ENCODE data around the gene SMYD3. TPM values are rescaled to one million over a fixed set of nuclear protein-coding genes. Genes with fewer than 3 reads are reported as not detected.

SMYD3 gene
- total RNA-seq, 1 donor from 2014 or later = 80.8 TPM

DNA sequence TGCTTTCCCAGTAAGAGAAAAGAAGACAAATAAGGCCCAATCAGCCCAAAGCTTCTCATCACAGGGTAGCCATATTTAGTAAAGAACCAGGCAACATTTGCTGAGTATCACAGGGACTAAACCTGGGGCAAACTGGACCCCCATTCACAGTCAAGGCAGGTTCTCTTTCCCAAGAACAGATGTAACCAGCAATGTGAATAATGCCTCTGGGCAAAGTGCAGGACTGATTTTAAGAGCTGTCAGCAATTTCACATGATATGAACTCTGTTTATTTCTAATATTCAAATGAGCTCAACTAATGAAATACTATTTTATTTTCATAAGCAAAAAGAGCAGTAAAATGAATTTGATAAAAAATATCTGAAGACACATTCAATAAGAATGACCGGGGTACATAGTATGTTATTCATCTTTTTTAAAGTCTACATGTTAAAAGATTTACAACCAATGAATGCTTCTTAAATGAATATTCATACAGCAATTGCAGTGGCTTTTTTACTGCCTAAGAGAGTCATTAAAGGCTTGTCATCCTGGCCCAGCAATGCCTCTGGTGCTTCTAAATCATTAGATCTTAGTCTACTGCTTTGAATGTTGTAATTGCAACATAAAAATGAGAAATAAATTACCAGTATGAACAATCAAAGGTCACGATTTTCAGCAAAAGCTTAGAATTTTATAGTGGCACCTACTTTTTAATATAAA is 308.8 kb downstream of the SMYD3 start:
- H3K36me3 Mint-ChIP-seq (ENCODE audit: low read depth, unreplicated experiment) = peaks cover 9% of the 10 kb centered on the region
- peaks cover 6% of the 10 kb centered on the region for H3K9me3 Mint-ChIP-seq (ENCODE audit: unreplicated experiment)
- H2AFZ ChIP-seq (ENCODE audit: low read depth, low read length) = no peak overlapping the region
- H3K4me1 ChIP-seq (ENCODE audit: insufficient read depth, low read length) = no peaks in the 10 kb centered on the region
- no peak overlapping the region for H3K27ac ChIP-seq (ENCODE audit: low read depth, low read length)
- no peaks in the 10 kb centered on the region for H3K4me1 Mint-ChIP-seq (ENCODE audit: low read depth, unreplicated experiment)
- H3K4me3 ChIP-seq (ENCODE audit: insufficient read depth, low read depth, low read length) = no peak overlapping the region
- H3K36me3 ChIP-seq (ENCODE audit: insufficient read depth, low read length) = no peaks in the 10 kb centered on the region
- FAIRE-seq = no peak
- TF ChIP-seq, protein P1, sequence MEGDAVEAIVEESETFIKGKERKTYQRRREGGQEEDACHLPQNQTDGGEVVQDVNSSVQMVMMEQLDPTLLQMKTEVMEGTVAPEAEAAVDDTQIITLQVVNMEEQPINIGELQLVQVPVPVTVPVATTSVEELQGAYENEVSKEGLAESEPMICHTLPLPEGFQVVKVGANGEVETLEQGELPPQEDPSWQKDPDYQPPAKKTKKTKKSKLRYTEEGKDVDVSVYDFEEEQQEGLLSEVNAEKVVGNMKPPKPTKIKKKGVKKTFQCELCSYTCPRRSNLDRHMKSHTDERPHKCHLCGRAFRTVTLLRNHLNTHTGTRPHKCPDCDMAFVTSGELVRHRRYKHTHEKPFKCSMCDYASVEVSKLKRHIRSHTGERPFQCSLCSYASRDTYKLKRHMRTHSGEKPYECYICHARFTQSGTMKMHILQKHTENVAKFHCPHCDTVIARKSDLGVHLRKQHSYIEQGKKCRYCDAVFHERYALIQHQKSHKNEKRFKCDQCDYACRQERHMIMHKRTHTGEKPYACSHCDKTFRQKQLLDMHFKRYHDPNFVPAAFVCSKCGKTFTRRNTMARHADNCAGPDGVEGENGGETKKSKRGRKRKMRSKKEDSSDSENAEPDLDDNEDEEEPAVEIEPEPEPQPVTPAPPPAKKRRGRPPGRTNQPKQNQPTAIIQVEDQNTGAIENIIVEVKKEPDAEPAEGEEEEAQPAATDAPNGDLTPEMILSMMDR (IDR thresholded peaks at IDR 0.05; ENCODE audit: insufficient read depth, low read depth, low read length) = no peak
- no peak for TF ChIP-seq EZH2 (IDR thresholded peaks at IDR 0.05; ENCODE audit: insufficient read depth, low read length)
- H3K4me3 Mint-ChIP-seq (ENCODE audit: unreplicated experiment) = no peak overlapping the region
- no peak for DNase-seq (ENCODE audit: low read depth)
- no peak overlapping the region for H3K27ac Mint-ChIP-seq (ENCODE audit: unreplicated experiment)
- H3K4me2 ChIP-seq (ENCODE audit: low read length) = no peak overlapping the region
- H3K27me3 ChIP-seq (ENCODE audit: insufficient read depth, low read length) = no peaks in the 10 kb centered on the region
- H3K9ac ChIP-seq (ENCODE audit: low read length) = no peak overlapping the region
- no peaks in the 10 kb centered on the region for H3K79me2 ChIP-seq (ENCODE audit: insufficient read depth, low read length)
- H3K27me3 Mint-ChIP-seq (ENCODE audit: low read depth, unreplicated experiment) = no peaks in the 10 kb centered on the region
- no peaks in the 10 kb centered on the region for H4K20me1 ChIP-seq (ENCODE audit: insufficient read depth, low read length)
- H3K9me3 ChIP-seq (ENCODE audit: insufficient read depth, low read depth, low read length) = no peaks in the 10 kb centered on the region

DNA sequence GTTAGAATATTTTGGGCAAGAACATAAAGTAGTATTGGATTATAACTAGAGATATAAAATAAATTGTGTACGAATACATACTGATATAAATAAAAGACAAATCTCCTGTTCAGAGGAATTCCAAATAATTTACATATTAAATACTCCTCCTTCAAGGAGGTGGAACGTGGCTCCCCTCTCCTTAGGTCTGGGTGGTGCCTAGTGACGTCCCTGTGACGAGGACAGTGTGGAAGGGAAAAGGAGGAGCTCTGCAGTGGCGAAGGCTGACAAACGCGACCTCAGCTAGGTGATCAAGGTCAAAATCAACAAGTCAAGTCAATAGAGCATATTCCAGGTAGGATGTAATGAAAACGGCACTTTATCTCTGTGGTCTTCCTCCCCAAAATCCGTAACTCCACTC is 310.0 kb downstream of the SMYD3 start:
- H3K4me1 Mint-ChIP-seq (ENCODE audit: low read depth, unreplicated experiment) = no peaks in the 10 kb centered on the region
- Histone ChIP-seq H3K9ac (ENCODE audit: low read length) (no peak overlapping the region), H3K27ac (ENCODE audit: low read depth, low read length) (no peak overlapping the region), H3K4me3 (ENCODE audit: insufficient read depth, low read depth, low read length) (no peak overlapping the region), H3K36me3 (ENCODE audit: insufficient read depth, low read length) (no peaks in the 10 kb centered on the region), H3K4me1 (ENCODE audit: insufficient read depth, low read length) (no peaks in the 10 kb centered on the region), H2AFZ (ENCODE audit: low read depth, low read length) (no peak overlapping the region), H3K4me2 (ENCODE audit: low read length) (no peak overlapping the region), H4K20me1 (ENCODE audit: insufficient read depth, low read length) (no peaks in the 10 kb centered on the region), H3K79me2 (ENCODE audit: insufficient read depth, low read length) (no peaks in the 10 kb centered on the region), H3K9me3 (ENCODE audit: insufficient read depth, low read depth, low read length) (no peaks in the 10 kb centered on the region), H3K27me3 (ENCODE audit: insufficient read depth, low read length) (no peaks in the 10 kb centered on the region)
- TF ChIP-seq, protein P1 (IDR thresholded peaks at IDR 0.05; ENCODE audit: insufficient read depth, low read depth, low read length) = no peak
- TF ChIP-seq EZH2 (IDR thresholded peaks at IDR 0.05; ENCODE audit: insufficient read depth, low read length) = no peak
- H3K36me3 Mint-ChIP-seq (ENCODE audit: low read depth, unreplicated experiment) = peaks cover 11% of the 10 kb centered on the region
- no peak for DNase-seq (ENCODE audit: low read depth)
- no peak for FAIRE-seq
- H3K27me3 Mint-ChIP-seq (ENCODE audit: low read depth, unreplicated experiment) = no peaks in the 10 kb centered on the region
- H3K9me3 Mint-ChIP-seq (ENCODE audit: unreplicated experiment) = peaks cover 6% of the 10 kb centered on the region
- H3K27ac Mint-ChIP-seq (ENCODE audit: unreplicated experiment) = no peak overlapping the region
- no peak overlapping the region for H3K4me3 Mint-ChIP-seq (ENCODE audit: unreplicated experiment)

DNA sequence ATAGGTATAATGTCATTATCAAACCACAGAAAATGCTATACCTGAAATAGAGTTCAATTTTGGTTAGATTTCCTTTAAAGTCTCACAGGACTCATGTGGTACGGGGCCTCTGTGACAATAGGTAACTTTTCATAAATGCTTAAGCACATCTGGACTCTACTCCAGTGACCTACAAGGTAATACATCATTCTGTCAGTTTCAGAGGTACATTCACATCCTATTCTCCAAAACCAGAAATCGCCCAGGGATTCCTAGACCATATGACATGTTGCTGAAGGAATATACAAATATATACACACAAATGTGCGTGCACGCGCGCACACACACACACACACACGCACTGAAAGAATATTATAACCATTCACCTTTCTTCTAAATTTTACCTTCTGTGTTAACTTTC is 311.8 kb downstream of the SMYD3 start:
- Histone ChIP-seq H2AFZ (ENCODE audit: low read depth, low read length) (no peak overlapping the region), H3K4me3 (ENCODE audit: insufficient read depth, low read depth, low read length) (no peak overlapping the region), H3K4me1 (ENCODE audit: insufficient read depth, low read length) (no peaks in the 10 kb centered on the region), H3K9ac (ENCODE audit: low read length) (no peak overlapping the region), H4K20me1 (ENCODE audit: insufficient read depth, low read length) (no peaks in the 10 kb centered on the region), H3K9me3 (ENCODE audit: insufficient read depth, low read depth, low read length) (no peaks in the 10 kb centered on the region), H3K79me2 (ENCODE audit: insufficient read depth, low read length) (no peaks in the 10 kb centered on the region), H3K4me2 (ENCODE audit: low read length) (no peak overlapping the region), H3K36me3 (ENCODE audit: insufficient read depth, low read length) (no peaks in the 10 kb centered on the region), H3K27ac (ENCODE audit: low read depth, low read length) (no peak overlapping the region), H3K27me3 (ENCODE audit: insufficient read depth, low read length) (no peaks in the 10 kb centered on the region)
- H3K4me3 Mint-ChIP-seq (ENCODE audit: unreplicated experiment) = no peak overlapping the region
- H3K27me3 Mint-ChIP-seq (ENCODE audit: low read depth, unreplicated experiment) = no peaks in the 10 kb centered on the region
- no peak for FAIRE-seq
- no peak for DNase-seq (ENCODE audit: low read depth)
- H3K36me3 Mint-ChIP-seq (ENCODE audit: low read depth, unreplicated experiment) = peaks cover 6% of the 10 kb centered on the region
- TF ChIP-seq EZH2 (IDR thresholded peaks at IDR 0.05; ENCODE audit: insufficient read depth, low read length) = no peak
- TF ChIP-seq, protein P1 (IDR thresholded peaks at IDR 0.05; ENCODE audit: insufficient read depth, low read depth, low read length) = no peak
- H3K9me3 Mint-ChIP-seq (ENCODE audit: unreplicated experiment) = peaks cover 6% of the 10 kb centered on the region
- H3K27ac Mint-ChIP-seq (ENCODE audit: unreplicated experiment) = no peak overlapping the region
- H3K4me1 Mint-ChIP-seq (ENCODE audit: low read depth, unreplicated experiment) = no peaks in the 10 kb centered on the region

Measured in astrocyte (in vitro differentiated cells and primary cell).